Renal cortex interstitium (tissue), 11 donors: Measurements from ENCODE around the gene FAHD2A. TPM values are rescaled to one million over a fixed set of nuclear protein-coding genes. Genes with fewer than 3 reads are reported as not detected.
A peak's percentile ranks its signal among the peaks of the same experiment; 100 is the strongest.
"Not testable (repeated sequence)": the region's sequence is repeated elsewhere in the genome, so short reads cannot be mapped to it uniquely, and the experiment has no call there.

Source experiments
- DNase-seq, 11 donors: peaks; one replicate each; pipeline ENCODE4 v3.0.0-alpha.2; 2013; ENCODE audit warnings: low read depth in 9 of 11, low spot score in 4 of 11; ENCODE audit errors: extremely low read depth in 1 of 11
- polyA plus RNA-seq, 3 donors: library from polyadenylated mRNA; unstranded; fragments of 120-200 nt; gene quantifications; one replicate each; pipeline ENCODE4 v1.2.1, GENCODE V29; 2013; ENCODE audit not compliant: insufficient read length in 3 of 3

Gene FAHD2A
- polyA plus RNA-seq, 3 donors, result 33.6 to 53.8 (median 43.0) TPM

DNA sequence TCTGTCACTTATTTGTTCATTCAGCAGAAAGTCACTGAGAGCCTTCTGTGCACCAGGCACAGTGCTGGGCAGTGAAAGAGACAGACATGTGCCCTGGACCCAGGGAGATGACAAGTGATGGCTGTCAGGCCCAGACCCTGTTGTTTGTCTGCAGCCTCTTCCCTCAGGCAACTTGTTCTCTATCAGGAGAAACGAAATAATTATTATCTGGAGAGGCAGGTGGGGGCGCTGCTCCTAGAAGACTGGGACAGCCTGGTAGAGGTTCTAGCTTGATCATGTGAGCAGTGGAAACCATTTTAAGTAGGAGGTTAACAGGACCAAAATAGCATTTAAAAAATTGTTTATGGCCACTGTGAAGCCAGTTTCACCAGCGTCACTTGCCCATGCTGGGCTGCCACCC is 2.2 kb downstream of the FAHD2A start:
- DNase-seq, result not testable (repeated sequence)

GRCh38 chr2:95411239-95411638 is 8.7 kb downstream of the FAHD2A start:
- not testable (repeated sequence) for DNase-seq

DNA sequence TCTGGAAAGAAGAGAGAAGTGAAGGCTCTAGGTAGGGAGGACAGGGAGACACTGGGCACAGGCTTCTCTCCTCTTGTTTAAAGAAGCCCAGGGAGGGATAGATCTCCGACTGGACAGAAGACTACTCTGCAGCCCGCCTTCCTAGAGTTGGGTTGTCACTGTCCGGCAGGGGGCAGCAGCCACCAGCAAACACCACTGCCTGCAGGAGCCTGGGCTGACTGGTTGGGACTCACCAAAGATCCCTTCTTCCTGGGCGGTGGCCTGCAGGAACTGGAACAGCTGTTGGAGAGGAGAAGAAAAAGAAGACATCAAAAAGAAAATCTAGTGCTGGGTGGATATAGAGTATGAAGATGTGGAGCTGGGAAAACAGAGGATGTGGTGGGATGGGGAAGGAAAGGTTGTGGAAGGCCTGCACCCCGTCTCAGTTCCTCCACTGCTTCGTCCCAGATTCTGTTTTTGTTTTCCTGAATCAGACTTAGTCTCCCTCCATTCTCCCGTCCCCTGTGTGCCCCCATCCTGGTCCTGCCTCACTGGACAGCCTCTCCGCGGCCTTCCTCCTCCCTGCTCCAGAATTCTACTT is 11.6 kb downstream of the FAHD2A start:
- peak in 7 of 11 donors; percentile 45 to 62 (median 58) for DNase-seq

GRCh38 chr2:95415138-95415537 is 12.6 kb downstream of the FAHD2A start:
- DNase-seq, result not testable (repeated sequence)

- not testable (repeated sequence) for DNase-seq
Measured at GRCh38 chr2:95415561-95415960, 13.1 kb downstream of the FAHD2A start.

GRCh38 chr2:95427196-95427867 is 24.8 kb downstream of the FAHD2A start:
- not testable (repeated sequence) for DNase-seq

GRCh38 chr2:95429748-95430467 is 27.4 kb downstream of the FAHD2A start:
- not testable (repeated sequence) for DNase-seq

GRCh38 chr2:95433373-95433772 is 30.9 kb downstream of the FAHD2A start:
- DNase-seq, result not testable (repeated sequence)

- not testable (repeated sequence) for DNase-seq
Measured at GRCh38 chr2:95433973-95434372, 31.5 kb downstream of the FAHD2A start.

DNA sequence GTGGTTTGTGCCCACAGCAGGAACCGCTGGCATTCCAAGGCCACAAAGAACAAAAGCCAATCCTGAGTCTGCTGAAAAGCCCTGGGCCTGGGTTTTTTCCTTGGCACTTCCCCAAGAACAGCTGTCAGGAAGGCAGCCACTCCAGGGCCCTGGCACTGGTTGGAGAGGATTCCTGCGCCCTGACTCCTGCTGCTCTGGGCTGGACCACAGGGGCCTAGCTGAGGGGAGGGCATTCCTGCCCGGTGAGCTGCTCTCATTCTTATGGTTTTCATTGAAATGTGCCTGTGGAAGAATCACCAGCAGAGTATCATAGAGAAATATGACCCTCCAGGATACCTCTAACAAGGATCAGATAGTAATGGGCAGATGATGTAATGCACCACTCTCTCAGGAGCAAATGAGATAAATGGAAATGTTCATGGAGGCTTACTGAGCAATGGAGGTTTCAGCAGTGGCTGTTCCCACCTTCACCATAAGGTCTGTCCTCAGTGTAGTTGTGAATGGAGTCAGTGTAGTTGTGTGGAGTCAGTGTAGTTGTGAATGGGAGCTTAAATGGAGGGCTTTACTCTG is 32.1 kb downstream of the FAHD2A start:
- not testable (repeated sequence) for DNase-seq

- not testable (repeated sequence) for DNase-seq
Measured at GRCh38 chr2:95435162-95435871, 32.8 kb downstream of the FAHD2A start.

DNA sequence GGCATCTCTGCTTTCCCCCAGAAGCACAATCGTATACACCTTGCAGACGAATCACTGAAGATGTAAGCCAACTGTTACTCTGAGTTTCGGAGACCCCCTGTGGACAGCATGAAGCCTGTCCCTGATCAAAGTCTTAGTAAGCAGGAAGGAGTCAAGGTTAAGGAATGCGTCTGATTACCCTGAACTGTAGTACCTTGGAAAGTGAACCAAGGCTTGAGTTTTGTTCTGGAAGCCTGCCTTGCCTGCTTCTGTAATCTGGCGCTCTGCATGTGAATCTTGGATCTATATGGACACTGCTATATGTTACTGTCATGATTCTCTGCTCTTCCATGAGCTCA is 33.3 kb downstream of the FAHD2A start:
- DNase-seq, result not testable (repeated sequence)

DNA sequence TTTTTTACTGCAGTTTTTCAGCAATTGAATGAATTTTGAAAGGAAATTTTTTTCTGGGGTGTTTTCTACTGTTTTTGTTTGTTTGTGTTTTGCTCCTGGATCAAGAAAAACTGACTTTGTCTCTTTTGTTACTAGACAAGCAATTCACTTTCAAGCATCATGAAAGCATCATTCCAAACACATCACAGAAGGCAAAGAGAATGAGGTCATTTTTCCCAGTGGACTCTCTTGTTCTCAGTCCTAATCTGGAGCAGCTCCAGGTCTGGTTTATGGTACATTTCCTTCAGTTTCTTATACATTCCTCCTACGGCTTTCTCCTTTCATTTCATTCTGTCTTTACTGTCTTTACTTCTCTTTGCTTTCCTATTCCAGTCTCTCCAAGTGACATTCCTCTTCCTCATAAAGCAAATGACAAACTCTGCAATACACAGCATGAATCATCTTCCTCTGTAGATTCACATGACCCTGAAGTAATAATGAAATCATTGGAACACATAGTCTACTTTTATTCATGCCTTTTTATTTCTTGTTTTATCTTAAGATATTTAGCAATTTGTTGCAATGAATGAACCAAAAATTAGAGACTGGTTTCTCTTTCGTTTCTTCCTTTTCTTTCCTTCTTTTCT is 40.1 kb downstream of the FAHD2A start:
- not testable (repeated sequence) for DNase-seq

- not testable (repeated sequence) for DNase-seq
Measured at GRCh38 chr2:95445317-95445716, 42.8 kb downstream of the FAHD2A start.

- not testable (repeated sequence) for DNase-seq
Measured at GRCh38 chr2:95463292-95463691, 60.8 kb downstream of the FAHD2A start.
